Measurements from ENCODE around the gene NXPE4. TPM values are rescaled to one million over a fixed set of nuclear protein-coding genes. Genes with fewer than 3 reads are reported as not detected.

Gene NXPE4
- total RNA-seq, 4 donors from 2014 or later, result 0.53 to 3.5 (median 0.67) TPM; not detected in 1

- Histone ChIP-seq H3K27ac (no peak overlapping the region), H3K4me3 (no peak overlapping the region), H3K27me3 (no peaks in the 10 kb centered on the region), H3K9me3 (no peaks in the 10 kb centered on the region), H3K4me1 (no peaks in the 10 kb centered on the region), H3K36me3 (no peaks in the 10 kb centered on the region)
- no peak for TF ChIP-seq POLR2A (IDR thresholded peaks at IDR 0.05)
- TF ChIP-seq, protein P1, sequence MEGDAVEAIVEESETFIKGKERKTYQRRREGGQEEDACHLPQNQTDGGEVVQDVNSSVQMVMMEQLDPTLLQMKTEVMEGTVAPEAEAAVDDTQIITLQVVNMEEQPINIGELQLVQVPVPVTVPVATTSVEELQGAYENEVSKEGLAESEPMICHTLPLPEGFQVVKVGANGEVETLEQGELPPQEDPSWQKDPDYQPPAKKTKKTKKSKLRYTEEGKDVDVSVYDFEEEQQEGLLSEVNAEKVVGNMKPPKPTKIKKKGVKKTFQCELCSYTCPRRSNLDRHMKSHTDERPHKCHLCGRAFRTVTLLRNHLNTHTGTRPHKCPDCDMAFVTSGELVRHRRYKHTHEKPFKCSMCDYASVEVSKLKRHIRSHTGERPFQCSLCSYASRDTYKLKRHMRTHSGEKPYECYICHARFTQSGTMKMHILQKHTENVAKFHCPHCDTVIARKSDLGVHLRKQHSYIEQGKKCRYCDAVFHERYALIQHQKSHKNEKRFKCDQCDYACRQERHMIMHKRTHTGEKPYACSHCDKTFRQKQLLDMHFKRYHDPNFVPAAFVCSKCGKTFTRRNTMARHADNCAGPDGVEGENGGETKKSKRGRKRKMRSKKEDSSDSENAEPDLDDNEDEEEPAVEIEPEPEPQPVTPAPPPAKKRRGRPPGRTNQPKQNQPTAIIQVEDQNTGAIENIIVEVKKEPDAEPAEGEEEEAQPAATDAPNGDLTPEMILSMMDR (IDR thresholded peaks at IDR 0.05), result no peak
- no peak for DNase-seq
Observed at GRCh38 chr11:114622858-114623257, 27.3 kb upstream of the NXPE4 start.

DNA sequence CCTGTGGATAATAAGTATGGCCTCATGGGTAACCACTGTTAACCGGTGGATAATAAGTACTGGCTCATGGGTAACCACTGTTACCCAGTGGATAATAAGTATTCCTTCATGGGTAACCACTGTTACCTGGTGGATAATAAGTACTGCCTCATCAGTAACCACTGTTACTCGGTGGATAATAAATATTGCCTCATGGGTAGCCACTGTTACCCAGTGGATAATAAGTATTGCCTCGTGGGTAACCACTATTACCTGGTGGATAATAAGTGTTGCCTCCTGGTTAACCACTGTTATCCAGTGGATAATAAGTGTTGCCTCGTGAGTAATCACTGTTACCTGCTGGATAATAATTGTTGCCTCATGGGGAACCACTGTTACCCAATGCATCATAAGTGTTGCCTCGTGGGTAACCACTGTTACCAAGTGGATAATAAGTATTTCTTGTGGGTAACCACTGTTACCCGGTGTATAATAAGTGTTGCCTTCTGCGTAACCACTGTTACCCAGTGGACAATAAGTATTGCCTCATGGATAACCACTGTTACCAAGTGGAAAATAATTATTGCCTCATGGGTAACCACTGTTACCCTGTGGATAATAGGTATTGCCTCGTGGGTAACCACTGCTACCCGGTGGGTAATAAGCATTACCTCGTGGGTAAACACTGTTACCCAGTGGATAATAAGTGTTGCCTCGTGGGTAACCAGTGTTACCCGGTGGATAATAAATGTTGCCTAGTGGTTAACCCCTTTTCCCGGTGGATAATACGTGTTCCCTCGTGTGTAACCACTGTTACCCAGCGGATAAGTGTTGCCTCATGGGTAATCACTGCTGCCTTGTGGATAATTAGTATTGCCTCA is 26.6 kb upstream of the NXPE4 start:
- DNase-seq, result no peak
- H3K4me1 ChIP-seq, result no peaks in the 10 kb centered on the region
- H3K27me3 ChIP-seq, result no peaks in the 10 kb centered on the region
- no peak overlapping the region for H3K4me3 ChIP-seq
- TF ChIP-seq, protein P1 (IDR thresholded peaks at IDR 0.05), result no peak
- no peak for TF ChIP-seq POLR2A (IDR thresholded peaks at IDR 0.05)
- H3K36me3 ChIP-seq, result no peaks in the 10 kb centered on the region
- no peak overlapping the region for H3K27ac ChIP-seq
- no peaks in the 10 kb centered on the region for H3K9me3 ChIP-seq

DNA sequence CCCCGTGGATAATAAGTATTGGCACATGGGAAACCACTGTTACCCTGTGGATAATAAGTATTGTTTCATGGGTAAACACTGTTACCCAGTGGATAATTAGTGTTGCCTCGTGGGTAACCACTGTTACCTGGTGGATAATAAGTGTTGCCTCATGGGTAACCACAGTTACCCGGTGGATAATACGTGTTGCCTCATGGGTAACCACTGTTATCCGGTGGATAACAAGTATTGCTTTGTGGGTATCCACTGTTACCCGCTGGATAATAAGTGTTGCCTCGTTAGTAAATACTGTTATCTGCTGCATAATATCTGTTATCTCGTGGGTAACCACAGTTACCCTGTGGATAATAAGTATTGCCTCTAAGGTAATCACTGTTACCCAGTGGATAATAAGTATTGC is 25.5 kb upstream of the NXPE4 start:
- DNase-seq, result no peak
- no peak overlapping the region for H3K27ac ChIP-seq
- no peaks in the 10 kb centered on the region for H3K9me3 ChIP-seq
- no peaks in the 10 kb centered on the region for H3K27me3 ChIP-seq
- H3K4me3 ChIP-seq, result no peak overlapping the region
- TF ChIP-seq, protein P1 (IDR thresholded peaks at IDR 0.05), result no peak
- no peak for TF ChIP-seq POLR2A (IDR thresholded peaks at IDR 0.05)
- H3K36me3 ChIP-seq, result no peaks in the 10 kb centered on the region
- H3K4me1 ChIP-seq, result no peaks in the 10 kb centered on the region

DNA sequence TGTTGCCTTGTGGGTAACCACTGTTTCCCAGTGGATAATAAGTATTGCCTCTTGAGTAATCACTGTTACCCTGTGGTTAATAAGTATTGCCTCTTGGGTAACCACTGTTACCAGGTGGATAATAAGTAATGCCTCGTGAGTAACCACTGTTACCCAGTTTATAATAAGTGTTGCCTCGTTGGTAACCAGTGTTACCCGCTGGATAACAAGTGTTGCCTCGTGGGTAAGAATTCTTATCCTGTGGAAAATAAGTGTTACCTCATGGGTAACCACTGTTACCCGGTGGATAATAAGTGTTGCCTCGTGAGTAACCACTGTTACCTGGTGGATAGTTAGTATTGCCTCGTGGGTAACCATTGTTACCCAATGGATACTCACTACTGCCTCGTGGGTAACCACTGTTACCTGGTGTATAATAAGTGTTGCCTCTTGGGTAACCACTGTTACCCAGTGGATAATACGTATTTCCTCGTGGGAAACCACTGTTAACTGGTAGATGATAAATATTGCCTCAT is 24.1 kb upstream of the NXPE4 start:
- no peaks in the 10 kb centered on the region for H3K4me1 ChIP-seq
- no peak for TF ChIP-seq POLR2A (IDR thresholded peaks at IDR 0.05)
- TF ChIP-seq, protein P1 (IDR thresholded peaks at IDR 0.05), result no peak
- no peaks in the 10 kb centered on the region for H3K27me3 ChIP-seq
- no peak overlapping the region for H3K27ac ChIP-seq
- no peaks in the 10 kb centered on the region for H3K36me3 ChIP-seq
- no peaks in the 10 kb centered on the region for H3K9me3 ChIP-seq
- H3K4me3 ChIP-seq, result no peak overlapping the region
- DNase-seq, result no peak

- TF ChIP-seq, protein P1 (IDR thresholded peaks at IDR 0.05), result no peak
- TF ChIP-seq POLR2A (IDR thresholded peaks at IDR 0.05), result no peak
- no peak overlapping the region for H3K27ac ChIP-seq
Observed at GRCh38 chr11:114618139-114618538, 22.6 kb upstream of the NXPE4 start.

More at GRCh38 chr11:114618139-114618538, 22.6 kb upstream of the NXPE4 start:
- DNase-seq, result no peak
- no peak overlapping the region for H3K4me3 ChIP-seq
- no peaks in the 10 kb centered on the region for H3K36me3 ChIP-seq
- no peaks in the 10 kb centered on the region for H3K9me3 ChIP-seq
- H3K27me3 ChIP-seq, result no peaks in the 10 kb centered on the region
- no peaks in the 10 kb centered on the region for H3K4me1 ChIP-seq
